Measurements from ENCODE around the gene PRKAG3. TPM values are rescaled to one million over a fixed set of nuclear protein-coding genes. Genes with fewer than 3 reads are reported as not detected.

PRKAG3 gene
- total RNA-seq, 1 experiment from 2014 or later = not detected

DNA sequence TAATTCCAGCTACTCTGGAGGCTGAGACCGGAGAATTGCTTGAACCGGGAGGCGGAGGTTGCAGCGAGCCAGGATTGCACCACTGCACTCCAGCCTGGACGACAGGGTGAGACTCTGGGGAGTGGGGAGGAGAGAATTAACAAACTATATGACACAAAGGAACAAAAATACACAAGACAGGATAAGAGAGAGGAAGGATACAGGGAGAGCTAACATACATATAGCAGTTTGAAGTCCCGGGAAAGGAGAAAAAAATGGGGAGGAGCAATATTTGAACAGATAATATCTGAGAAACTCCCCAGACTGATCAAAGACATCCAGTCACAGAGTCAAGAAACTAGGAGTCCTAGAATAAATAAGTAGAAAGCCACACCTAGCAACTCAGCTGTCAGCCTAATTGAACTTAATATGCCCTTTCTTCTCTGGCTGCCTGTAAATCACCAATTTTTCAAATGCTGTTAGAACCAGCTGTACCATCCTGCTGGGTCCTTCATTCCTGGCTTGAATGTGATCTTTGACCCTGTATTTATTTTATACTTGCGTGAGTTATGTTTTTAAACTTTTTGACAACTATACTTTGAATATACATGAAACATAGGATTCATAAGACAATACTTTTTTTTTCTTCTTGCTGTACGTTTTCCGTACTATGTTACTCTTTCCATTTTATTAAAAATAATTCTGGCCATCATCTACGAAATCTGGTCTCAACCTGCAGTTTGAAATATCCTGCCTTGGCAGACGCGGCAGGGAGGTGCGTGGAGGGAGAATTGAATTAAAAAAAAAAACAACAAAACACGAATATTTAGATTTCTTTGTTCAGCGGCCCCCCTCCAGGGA, 50.5 kb downstream of the PRKAG3 start:
- H3K27me3 ChIP-seq (ENCODE audit: insufficient read depth, low read depth) = no peaks in the 10 kb centered on the region
- no peak overlapping the region for H3K27ac ChIP-seq
- ChIA-PET POLR2A (ENCODE audit: unreplicated experiment) (interaction anchor here (0.6 kb wide), 1 partner anchor 128 kb away, joined by 4 read pairs; no protein-coding TSS in a partner anchor), CTCF (no interaction called here)
- no peak overlapping the region for H3K4me3 ChIP-seq
- H2AFZ ChIP-seq = no peak overlapping the region
- no peaks in the 10 kb centered on the region for H4K20me1 ChIP-seq (ENCODE audit: insufficient read depth)
- no peaks in the 10 kb centered on the region; the same call in 1 of the 2 replicates for H3F3A ChIP-seq (ENCODE audit: insufficient read depth, low read depth)
- TF ChIP-seq, protein P1, sequence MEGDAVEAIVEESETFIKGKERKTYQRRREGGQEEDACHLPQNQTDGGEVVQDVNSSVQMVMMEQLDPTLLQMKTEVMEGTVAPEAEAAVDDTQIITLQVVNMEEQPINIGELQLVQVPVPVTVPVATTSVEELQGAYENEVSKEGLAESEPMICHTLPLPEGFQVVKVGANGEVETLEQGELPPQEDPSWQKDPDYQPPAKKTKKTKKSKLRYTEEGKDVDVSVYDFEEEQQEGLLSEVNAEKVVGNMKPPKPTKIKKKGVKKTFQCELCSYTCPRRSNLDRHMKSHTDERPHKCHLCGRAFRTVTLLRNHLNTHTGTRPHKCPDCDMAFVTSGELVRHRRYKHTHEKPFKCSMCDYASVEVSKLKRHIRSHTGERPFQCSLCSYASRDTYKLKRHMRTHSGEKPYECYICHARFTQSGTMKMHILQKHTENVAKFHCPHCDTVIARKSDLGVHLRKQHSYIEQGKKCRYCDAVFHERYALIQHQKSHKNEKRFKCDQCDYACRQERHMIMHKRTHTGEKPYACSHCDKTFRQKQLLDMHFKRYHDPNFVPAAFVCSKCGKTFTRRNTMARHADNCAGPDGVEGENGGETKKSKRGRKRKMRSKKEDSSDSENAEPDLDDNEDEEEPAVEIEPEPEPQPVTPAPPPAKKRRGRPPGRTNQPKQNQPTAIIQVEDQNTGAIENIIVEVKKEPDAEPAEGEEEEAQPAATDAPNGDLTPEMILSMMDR (conservative IDR thresholded peaks at IDR 0.05) = no peak
- no peak for TF ChIP-seq EZH2 (IDR thresholded peaks at IDR 0.05; ENCODE audit: low read depth)
- H3K4me1 ChIP-seq (replicated peaks; ENCODE audit: insufficient read depth) = no peaks in the 10 kb centered on the region
- no peaks in the 10 kb centered on the region for H3K79me2 ChIP-seq (ENCODE audit: low read depth)
- intact Hi-C loops (cut with micrococcal nuclease; ENCODE audit: unreplicated experiment) = no loop called here
- H3K9me2 ChIP-seq (ENCODE audit: insufficient read depth) = no peaks in the 10 kb centered on the region
- DNase-seq = peak in 1 of 2 experiments; percentile 39
- no TSS peak for BruUV-seq (replicated peaks)
- H3K9me3 ChIP-seq (ENCODE audit: insufficient read depth, low read depth) = peaks cover 17% of the 10 kb centered on the region
- H3K4me2 ChIP-seq = no peak overlapping the region
- no peaks in the 10 kb centered on the region for H3K36me3 ChIP-seq (ENCODE audit: low read depth)

DNA sequence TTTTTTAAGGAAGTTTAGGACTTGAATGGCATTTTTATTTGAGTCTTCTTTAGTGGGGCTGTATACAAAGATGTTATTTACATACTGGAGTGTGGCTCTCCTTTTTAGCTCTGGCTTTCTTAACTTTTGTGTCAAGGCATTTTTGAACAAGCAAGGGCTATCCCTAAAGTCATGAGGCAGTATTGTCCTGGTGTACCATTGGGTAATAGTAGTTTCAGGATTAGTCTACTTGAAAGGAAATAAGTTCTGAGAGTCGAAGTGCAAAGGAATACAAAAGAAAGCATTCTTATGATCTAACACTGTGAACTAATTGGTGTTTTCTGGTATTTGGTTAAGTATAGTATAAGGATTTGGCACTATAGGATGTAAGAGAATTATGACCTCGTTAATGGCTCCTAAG, 51.6 kb downstream of the PRKAG3 start:
- H3K4me3 ChIP-seq = no peak overlapping the region
- CTCF ChIA-PET = no interaction called here
- no peaks in the 10 kb centered on the region for H3K27me3 ChIP-seq (ENCODE audit: insufficient read depth, low read depth)
- H3K36me3 ChIP-seq (ENCODE audit: low read depth) = no peaks in the 10 kb centered on the region
- no peak overlapping the region for H3K4me2 ChIP-seq
- intact Hi-C loops (cut with micrococcal nuclease; ENCODE audit: unreplicated experiment) = no loop called here
- H4K20me1 ChIP-seq (ENCODE audit: insufficient read depth) = no peaks in the 10 kb centered on the region
- BruUV-seq (replicated peaks) = no TSS peak
- H3K9me2 ChIP-seq (ENCODE audit: insufficient read depth) = no peaks in the 10 kb centered on the region
- H3K79me2 ChIP-seq (ENCODE audit: low read depth) = no peaks in the 10 kb centered on the region
- H3F3A ChIP-seq (ENCODE audit: insufficient read depth, low read depth) = no peaks in the 10 kb centered on the region; the same call in 1 of the 2 replicates
- DNase-seq = no peak
- peaks cover 19% of the 10 kb centered on the region; the same call in 1 of the 2 replicates for H3K9me3 ChIP-seq (ENCODE audit: insufficient read depth, low read depth)
- POLR2A ChIA-PET (ENCODE audit: unreplicated experiment) = no interaction called here
- H2AFZ ChIP-seq = no peak overlapping the region
- TF ChIP-seq EZH2 (IDR thresholded peaks at IDR 0.05; ENCODE audit: low read depth) = no peak
- TF ChIP-seq, protein P1 (conservative IDR thresholded peaks at IDR 0.05) = no peak
- no peak overlapping the region for H3K27ac ChIP-seq
- no peaks in the 10 kb centered on the region for H3K4me1 ChIP-seq (replicated peaks; ENCODE audit: insufficient read depth)

DNA sequence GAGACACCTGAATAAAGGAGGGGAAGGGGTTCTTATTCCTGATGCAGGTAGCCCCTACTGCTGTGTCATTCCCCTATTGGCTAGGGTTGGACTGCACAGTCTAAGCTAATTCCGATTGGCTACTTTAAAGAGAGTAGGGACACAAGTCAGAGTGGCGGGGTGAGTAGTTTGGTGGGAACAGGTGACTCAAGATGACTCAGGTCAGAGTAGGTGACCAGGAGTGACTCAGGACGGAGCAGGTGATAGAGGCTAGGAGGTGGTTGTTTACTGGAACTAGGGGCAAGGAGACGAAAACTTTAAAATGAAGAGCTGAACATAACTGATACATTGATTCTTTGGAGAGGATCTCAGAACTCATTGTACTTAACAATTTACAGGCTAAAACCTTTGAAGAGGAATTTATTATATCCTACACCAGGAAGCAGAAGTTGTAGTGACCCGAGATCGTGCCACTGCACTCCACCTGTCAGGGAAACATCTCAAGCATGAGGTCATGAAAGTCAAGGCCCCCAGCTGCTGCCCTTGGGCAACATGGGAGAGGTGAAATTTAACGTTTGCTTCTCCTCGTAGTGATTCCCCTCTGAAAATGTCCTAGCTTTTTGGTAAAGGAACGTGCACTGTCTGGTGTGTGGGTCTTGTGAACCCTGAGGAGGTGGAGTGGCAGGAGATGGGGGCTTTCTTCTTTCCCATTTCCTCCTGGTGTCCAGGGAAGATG, 54.2 kb downstream of the PRKAG3 start:
- H3K4me1 ChIP-seq (replicated peaks; ENCODE audit: insufficient read depth) = no peaks in the 10 kb centered on the region
- ChIA-PET CTCF (no interaction called here), POLR2A (ENCODE audit: unreplicated experiment) (no interaction called here)
- H3K79me2 ChIP-seq (ENCODE audit: low read depth) = no peaks in the 10 kb centered on the region
- H3K36me3 ChIP-seq (ENCODE audit: low read depth) = no peaks in the 10 kb centered on the region
- DNase-seq = no peak
- intact Hi-C loops (cut with micrococcal nuclease; ENCODE audit: unreplicated experiment) = no loop called here
- BruUV-seq (replicated peaks) = no TSS peak
- peaks cover 24% of the 10 kb centered on the region for H3K9me3 ChIP-seq (ENCODE audit: insufficient read depth, low read depth)
- no peak overlapping the region for H2AFZ ChIP-seq
- no peaks in the 10 kb centered on the region for H3K9me2 ChIP-seq (ENCODE audit: insufficient read depth)
- H3K27me3 ChIP-seq (ENCODE audit: insufficient read depth, low read depth) = no peaks in the 10 kb centered on the region
- TF ChIP-seq, protein P1 (conservative IDR thresholded peaks at IDR 0.05) = no peak
- no peak for TF ChIP-seq EZH2 (IDR thresholded peaks at IDR 0.05; ENCODE audit: low read depth)
- H3F3A ChIP-seq (ENCODE audit: insufficient read depth, low read depth) = no peaks in the 10 kb centered on the region; the same call in 1 of the 2 replicates
- H3K4me3 ChIP-seq = no peak overlapping the region
- H3K27ac ChIP-seq = no peak overlapping the region
- no peak overlapping the region for H3K4me2 ChIP-seq
- H4K20me1 ChIP-seq (ENCODE audit: insufficient read depth) = no peaks in the 10 kb centered on the region
